Measurements from ENCODE around the gene KREMEN1. TPM values are rescaled to one million over a fixed set of nuclear protein-coding genes. Genes with fewer than 3 reads are reported as not detected.

The KREMEN1 gene
- total and polyA plus RNA-seq, 4 donors, result 1.2 to 22.6 (median 3.8) TPM

- TF ChIP-seq CTCF (IDR thresholded peaks at IDR 0.05; ENCODE audit: low read depth, low read length, missing input control) (no peak), YY1 (IDR thresholded peaks at IDR 0.05) (no peak), HNF4A (conservative IDR thresholded peaks at IDR 0.05) (no peak), TAF1 (conservative IDR thresholded peaks at IDR 0.05) (no peak), RAD21 (IDR thresholded peaks at IDR 0.05) (no peak), NR2F2 (IDR thresholded peaks at IDR 0.05) (no peak), MAX (IDR thresholded peaks at IDR 0.05) (no peak)
These were observed 140.7 kb downstream of the KREMEN1 start (continued) for GRCh38 chr22:29213493-29213892.

- H3K4me1 ChIP-seq (ENCODE audit: control insufficient read depth in 4 of 4, insufficient read depth in 4 of 4, low read length in 3 of 4), result peaks cover 0 to 15% (median 9%) of the 10 kb centered on the region in 4 donors
- 96% methylated on average over 6 of the region's 6 CpGs for WGBS
- no peak overlapping the region for H3K4me3 ChIP-seq (ENCODE audit: low read depth in 1 of 3, low read length in 3 of 3)
- no peak overlapping the region for H3K9ac ChIP-seq (ENCODE audit: low read depth in 1 of 2, low read length in 2 of 2)
- DNase-seq (ENCODE audit: low spot score), result no peak
- no peaks in the 10 kb centered on the region for H3K27me3 ChIP-seq (ENCODE audit: control insufficient read depth in 4 of 4, insufficient read depth in 4 of 4, low read length in 3 of 4)
- no peak overlapping the region for H3K27ac ChIP-seq (ENCODE audit: low read depth in 1 of 2, low read length in 2 of 2)
- H3K36me3 ChIP-seq (ENCODE audit: control insufficient read depth in 4 of 4, insufficient read depth in 3 of 4, low read depth in 1 of 4, low read length in 3 of 4), result no peaks in the 10 kb centered on the region
- H3K9me3 ChIP-seq (ENCODE audit: control insufficient read depth in 4 of 4, low read length in 3 of 4), result no peaks in the 10 kb centered on the region
- TF ChIP-seq SP1 (IDR thresholded peaks at IDR 0.05) (no peak), NR2F2 (IDR thresholded peaks at IDR 0.05) (no peak), RAD21 (IDR thresholded peaks at IDR 0.05) (no peak), GABPA (IDR thresholded peaks at IDR 0.05 in 1 of 2, conservative IDR thresholded peaks at IDR 0.05 in 1 of 2) (no peak), HNF4G (IDR thresholded peaks at IDR 0.05) (no peak), HNF4A (conservative IDR thresholded peaks at IDR 0.05) (no peak), FOXA2 (IDR thresholded peaks at IDR 0.05) (no peak), FOXA1 (IDR thresholded peaks at IDR 0.05) (no peak), ZBTB33 (IDR thresholded peaks at IDR 0.05) (no peak), YY1 (IDR thresholded peaks at IDR 0.05) (no peak), REST (IDR thresholded peaks at IDR 0.05) (no peak), RXRA (IDR thresholded peaks at IDR 0.05) (no peak), TAF1 (conservative IDR thresholded peaks at IDR 0.05) (no peak), MAX (IDR thresholded peaks at IDR 0.05) (no peak), EGR1 (IDR thresholded peaks at IDR 0.05; ENCODE audit: low read depth in 2 of 2) (no peak)
These were observed 141.4 kb downstream of the KREMEN1 start for GRCh38 chr22:29214232-29214631.

Data from liver (tissue), 9 donors.